Vagina (tissue), 2 donors: ENCODE data around the gene GAL3ST2. TPM values are rescaled to one million over a fixed set of nuclear protein-coding genes. Genes with fewer than 3 reads are reported as not detected.
A peak's percentile ranks its signal among the peaks of the same experiment; 100 is the strongest.
"Not testable (repeated sequence)": the region's sequence is repeated elsewhere in the genome, so short reads cannot be mapped to it uniquely, and the experiment has no call there.

Experiments used
- DNase-seq, 2 donors: peaks; one replicate each; pipeline ENCODE4 v3.0.0-alpha.2; 2017; ENCODE audit errors: extremely low spot score in 2 of 2
- H3K27ac ChIP-seq: fragments of 200-600 bp; sonication (generic); one replicate; pipeline ENCODE4 v1.5.1; 2019
- H3K27me3 ChIP-seq: fragments of 200-600 bp; sonication (generic); one replicate; pipeline ENCODE4 v1.5.1; 2019
- H3K36me3 ChIP-seq, 2 donors: fragments of 200-600 bp; sonication (generic); one replicate each; pipeline ENCODE4 v1.5.1; 2017 to 2019
- H3K4me1 ChIP-seq: fragments of 200-600 bp; sonication (generic); one replicate; pipeline ENCODE4 v1.5.1; 2019
- H3K4me3 ChIP-seq, 2 donors: fragments of 200-600 bp; sonication (generic); 1 replicate in 1 of 2; 2 replicates in 1 of 2; pipeline ENCODE4 v1.5.1; 2016 to 2019
- H3K9me3 ChIP-seq: fragments of 200-600 bp; sonication (generic); one replicate; pipeline ENCODE4 v1.5.1; 2019
- POLR2A ChIP-seq, 2 donors: fragments of 450-650 bp; IDR thresholded peaks; one replicate each; pipeline ENCODE4 v1.6.1; 2017; ENCODE audit warnings: antibody characterized with exemption in 2 of 2, mild to moderate bottlenecking in 2 of 2, moderate library complexity in 2 of 2
- POLR2AphosphoS5 ChIP-seq, 2 donors: sonication (generic); formaldehyde crosslinking; IDR thresholded peaks; one replicate each; pipeline ENCODE4 v1.9.0; 2017; ENCODE audit warnings: antibody characterized with exemption in 2 of 2, mild to moderate bottlenecking in 2 of 2, low read depth in 1 of 2; ENCODE audit not compliant: insufficient read depth in 1 of 2
- intact Hi-C: fragments of 100-400 bp; cut with DNase I; formaldehyde crosslinking; loops from one replicate; pipeline ENCODE4 v1.15.1; 2023
- total RNA-seq: library from RNA; depleted of rRNA; stranded (reverse); fragments of >200 nt; gene quantifications from one replicate; pipeline ENCODE4 v1.2.3, GENCODE V29; 2016
- TF ChIP-seq, protein P1 (sequence below), 3 experiments: fragments of 450-650 bp in 2 of 3; fragments of 200-600 bp in 1 of 3; sonication (generic) in 1 of 3; IDR thresholded peaks; one replicate each; pipeline ENCODE4 v1.5.1; 2017 to 2019; ENCODE audit warnings: antibody characterized with exemption in 3 of 3, mild to moderate bottlenecking in 2 of 3, moderate library complexity in 2 of 3

Gene GAL3ST2
- total RNA-seq, 1 donor from 2014 or later = 0.98 TPM

DNA sequence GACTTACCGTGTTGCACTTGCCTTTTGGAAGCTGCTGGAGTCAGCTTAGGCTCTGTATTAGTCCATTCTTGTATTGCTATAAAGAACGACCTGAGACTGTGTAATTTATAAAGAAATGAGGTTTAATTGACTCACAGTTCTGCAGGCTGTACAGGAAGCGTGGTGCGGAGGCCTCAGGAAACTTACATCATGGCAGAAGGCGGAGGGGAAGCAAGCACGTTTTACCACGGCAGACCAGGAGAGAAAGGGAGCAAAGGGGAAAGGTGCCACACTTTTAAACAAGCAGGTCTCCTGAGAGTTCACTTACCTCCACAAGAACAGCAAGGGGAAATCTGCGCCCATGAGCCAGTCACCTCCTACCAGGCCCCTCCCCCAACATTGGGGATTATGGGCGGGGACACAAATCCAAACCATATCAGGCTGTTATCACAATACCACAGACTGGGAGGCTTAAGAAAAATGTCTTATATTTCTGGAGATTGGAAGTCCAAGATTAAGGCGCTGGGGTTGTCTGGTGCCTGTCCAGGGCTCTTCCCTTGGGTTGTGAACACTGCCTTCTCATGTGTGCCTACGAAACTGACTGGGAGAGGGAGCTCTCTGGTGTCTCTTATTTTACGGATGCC, 45.8 kb upstream of the GAL3ST2 start:
- DNase-seq = no peak
- TF ChIP-seq POLR2A (IDR thresholded peaks at IDR 0.05) = no peak
- TF ChIP-seq, protein P1, sequence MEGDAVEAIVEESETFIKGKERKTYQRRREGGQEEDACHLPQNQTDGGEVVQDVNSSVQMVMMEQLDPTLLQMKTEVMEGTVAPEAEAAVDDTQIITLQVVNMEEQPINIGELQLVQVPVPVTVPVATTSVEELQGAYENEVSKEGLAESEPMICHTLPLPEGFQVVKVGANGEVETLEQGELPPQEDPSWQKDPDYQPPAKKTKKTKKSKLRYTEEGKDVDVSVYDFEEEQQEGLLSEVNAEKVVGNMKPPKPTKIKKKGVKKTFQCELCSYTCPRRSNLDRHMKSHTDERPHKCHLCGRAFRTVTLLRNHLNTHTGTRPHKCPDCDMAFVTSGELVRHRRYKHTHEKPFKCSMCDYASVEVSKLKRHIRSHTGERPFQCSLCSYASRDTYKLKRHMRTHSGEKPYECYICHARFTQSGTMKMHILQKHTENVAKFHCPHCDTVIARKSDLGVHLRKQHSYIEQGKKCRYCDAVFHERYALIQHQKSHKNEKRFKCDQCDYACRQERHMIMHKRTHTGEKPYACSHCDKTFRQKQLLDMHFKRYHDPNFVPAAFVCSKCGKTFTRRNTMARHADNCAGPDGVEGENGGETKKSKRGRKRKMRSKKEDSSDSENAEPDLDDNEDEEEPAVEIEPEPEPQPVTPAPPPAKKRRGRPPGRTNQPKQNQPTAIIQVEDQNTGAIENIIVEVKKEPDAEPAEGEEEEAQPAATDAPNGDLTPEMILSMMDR (IDR thresholded peaks at IDR 0.05) = no peak
- TF ChIP-seq POLR2AphosphoS5 (IDR thresholded peaks at IDR 0.05; ENCODE audit: insufficient read depth in 1 of 2, low read depth in 1 of 2) = no peak
- intact Hi-C loops = loop anchor here (5.0 kb wide), 1 partner anchor 362 kb away; no protein-coding TSS in a partner anchor
- Histone ChIP-seq H3K27me3 (no peaks in the 10 kb centered on the region), H3K9me3 (no peaks in the 10 kb centered on the region), H3K4me1 (peaks cover 15% of the 10 kb centered on the region), H3K36me3 (no peaks in the 10 kb centered on the region), H3K27ac (no peak overlapping the region), H3K4me3 (no peak overlapping the region)

- not testable (repeated sequence) for H3K4me3 ChIP-seq, H3K9me3 ChIP-seq, H3K27ac ChIP-seq, DNase-seq, H3K27me3 ChIP-seq, H3K36me3 ChIP-seq
- H3K4me1 ChIP-seq = peaks cover 30% of the 10 kb centered on the region
- TF ChIP-seq, protein P1 (IDR thresholded peaks at IDR 0.05) = peak in 2 of 3 experiments; percentile 4 to 37
- intact Hi-C loops = loop anchor here (5.0 kb wide), 1 partner anchor 360 kb away; no protein-coding TSS in a partner anchor
These were observed 44.0 kb upstream of the GAL3ST2 start for GRCh38 chr2:241732513-241733186.

DNA sequence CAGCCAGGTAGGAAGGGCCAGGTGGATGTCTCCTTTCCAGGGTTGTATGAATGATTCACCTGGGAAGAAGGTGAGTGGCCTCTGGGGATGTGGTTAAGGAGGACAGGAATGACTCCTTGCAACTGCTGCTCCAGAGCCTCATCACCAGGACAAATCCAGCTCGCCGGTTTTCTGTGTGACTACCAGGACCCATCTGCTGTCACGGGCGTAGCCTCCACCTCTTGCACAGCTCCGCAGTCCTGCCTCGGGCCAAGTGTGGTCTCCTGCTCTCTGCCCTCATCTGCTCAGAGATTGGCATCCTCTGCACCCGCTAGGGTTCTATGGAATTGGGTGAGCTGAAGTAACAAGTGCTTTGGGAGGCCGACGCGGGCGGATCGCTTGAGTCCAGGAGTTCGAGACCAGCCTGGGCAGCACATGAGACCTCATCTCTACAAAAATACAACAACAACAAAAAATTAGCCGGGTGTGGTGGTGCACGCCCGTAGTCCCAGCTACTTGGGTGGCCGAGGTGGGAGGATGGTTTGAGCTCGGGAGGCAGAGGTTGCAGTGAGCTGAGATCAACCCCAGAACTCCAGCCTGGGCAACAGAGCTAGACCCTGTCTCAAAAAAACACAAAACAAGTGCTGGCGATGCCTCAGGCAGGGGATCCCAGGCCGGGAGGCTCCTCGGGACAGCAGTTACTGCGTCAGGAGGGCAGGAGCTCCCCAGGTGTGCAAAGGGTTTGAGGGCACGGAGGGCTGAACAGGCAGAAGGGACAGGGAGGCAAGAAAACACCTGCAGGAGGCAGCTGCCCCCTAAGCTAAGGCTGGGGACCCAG, 43.0 kb upstream of the GAL3ST2 start:
- Histone ChIP-seq H3K4me3 (peak overlapping the region; percentile 88 to 98), H3K9me3 (no peaks in the 10 kb centered on the region), H3K36me3 (no peaks in the 10 kb centered on the region), H3K4me1 (peaks cover 30% of the 10 kb centered on the region), H3K27ac (peak overlapping the region; percentile 90), H3K27me3 (no peaks in the 10 kb centered on the region)
- intact Hi-C loops = loop anchor here (5.0 kb wide), 1 partner anchor 359 kb away; no protein-coding TSS in a partner anchor
- no peak for DNase-seq
- TF ChIP-seq POLR2AphosphoS5 (IDR thresholded peaks at IDR 0.05; ENCODE audit: insufficient read depth in 1 of 2, low read depth in 1 of 2) = no peak
- TF ChIP-seq, protein P1 (IDR thresholded peaks at IDR 0.05) = no peak
- no peak for TF ChIP-seq POLR2A (IDR thresholded peaks at IDR 0.05)

DNA sequence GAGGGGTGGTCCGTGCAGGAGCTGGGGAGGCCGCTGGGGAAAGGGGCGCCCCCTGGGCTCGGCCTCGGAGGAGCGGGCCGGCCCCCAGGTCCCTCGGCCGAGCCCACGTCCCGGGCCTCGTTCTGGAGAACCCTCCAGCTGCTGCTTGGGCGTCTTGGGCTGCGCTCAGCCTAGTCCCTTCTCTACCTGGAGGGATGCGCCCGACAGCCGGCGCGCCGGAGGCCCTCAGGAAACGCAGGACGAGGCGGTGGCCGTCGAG, 42.5 kb upstream of the GAL3ST2 start:
- Histone ChIP-seq H3K27me3 (no peaks in the 10 kb centered on the region), H3K27ac (peak overlapping the region; percentile 90), H3K4me1 (peaks cover 30% of the 10 kb centered on the region), H3K36me3 (no peaks in the 10 kb centered on the region), H3K9me3 (no peaks in the 10 kb centered on the region), H3K4me3 (peak overlapping the region; percentile 88 to 98)
- intact Hi-C loops = loop anchor here (5.0 kb wide), 1 partner anchor 358 kb away; no protein-coding TSS in a partner anchor
- TF ChIP-seq, protein P1 (IDR thresholded peaks at IDR 0.05) = no peak
- peak in 1 of 2 donors; percentile 54 for TF ChIP-seq POLR2AphosphoS5 (IDR thresholded peaks at IDR 0.05; ENCODE audit: insufficient read depth in 1 of 2, low read depth in 1 of 2)
- DNase-seq = no peak
